ENCODE results near the gene SPC24. TPM values are rescaled to one million over a fixed set of nuclear protein-coding genes. Genes with fewer than 3 reads are reported as not detected.

The SPC24 gene
- total RNA-seq, 2 donors from 2014 or later, result 35.4 to 50.0 TPM

DNA sequence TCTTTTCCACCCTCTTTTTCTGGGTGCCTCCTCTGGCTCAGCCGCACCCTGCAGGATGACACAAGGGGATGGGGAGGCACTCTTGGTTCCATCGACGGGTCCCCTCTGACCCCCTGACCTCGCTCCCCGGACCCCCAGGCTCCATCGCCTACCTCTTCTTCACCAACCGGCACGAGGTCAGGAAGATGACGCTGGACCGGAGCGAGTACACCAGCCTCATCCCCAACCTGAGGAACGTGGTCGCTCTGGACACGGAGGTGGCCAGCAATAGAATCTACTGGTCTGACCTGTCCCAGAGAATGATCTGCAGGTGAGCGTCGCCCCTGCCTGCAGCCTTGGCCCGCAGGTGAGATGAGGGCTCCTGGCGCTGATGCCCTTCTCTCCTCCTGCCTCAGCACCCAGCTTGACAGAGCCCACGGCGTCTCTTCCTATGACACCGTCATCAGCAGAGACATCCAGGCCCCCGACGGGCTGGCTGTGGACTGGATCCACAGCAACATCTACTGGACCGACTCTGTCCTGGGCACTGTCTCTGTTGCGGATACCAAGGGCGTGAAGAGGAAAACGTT lies 42.4 kb downstream of the SPC24 start:
- no peak for DNase-seq
- no peaks in the 10 kb centered on the region for H3K4me1 ChIP-seq (ENCODE audit: control insufficient read depth, insufficient read depth, low read length)
- H3K27ac Mint-ChIP-seq, result no peak overlapping the region
- no peak overlapping the region for H3K27ac ChIP-seq (ENCODE audit: low read depth, low read length)
- H3K27me3 ChIP-seq (ENCODE audit: control insufficient read depth, insufficient read depth, low read length, poor library complexity, severe bottlenecking), result no peaks in the 10 kb centered on the region
- 97 to 98% methylated on average over 23 to 27 of the region's 27 CpGs for WGBS, 2 experiments (ENCODE audit: insufficient coverage in 1 of 2, insufficient read length in 1 of 2)
- H3K9me3 Mint-ChIP-seq, result no peaks in the 10 kb centered on the region
- H3K4me1 Mint-ChIP-seq, result no peaks in the 10 kb centered on the region
- H3K9ac ChIP-seq (ENCODE audit: extremely low read depth, low read length, poor library complexity, severe bottlenecking), result no peak overlapping the region
- TF ChIP-seq CTCF (conservative IDR thresholded peaks at IDR 0.05), result no peak
- H3K4me3 ChIP-seq (ENCODE audit: low read length), result no peak overlapping the region
- peaks cover 91% of the 10 kb centered on the region for H3K36me3 ChIP-seq (ENCODE audit: control insufficient read depth, insufficient read depth, low read length)
- H3K27me3 Mint-ChIP-seq (ENCODE audit: insufficient read depth), result no peaks in the 10 kb centered on the region
- H3K9me3 ChIP-seq (ENCODE audit: control insufficient read depth, low read length), result no peaks in the 10 kb centered on the region
- H3K36me3 Mint-ChIP-seq (ENCODE audit: low read depth), result peaks cover 84% of the 10 kb centered on the region
- no peak overlapping the region for H3K4me3 Mint-ChIP-seq

DNA sequence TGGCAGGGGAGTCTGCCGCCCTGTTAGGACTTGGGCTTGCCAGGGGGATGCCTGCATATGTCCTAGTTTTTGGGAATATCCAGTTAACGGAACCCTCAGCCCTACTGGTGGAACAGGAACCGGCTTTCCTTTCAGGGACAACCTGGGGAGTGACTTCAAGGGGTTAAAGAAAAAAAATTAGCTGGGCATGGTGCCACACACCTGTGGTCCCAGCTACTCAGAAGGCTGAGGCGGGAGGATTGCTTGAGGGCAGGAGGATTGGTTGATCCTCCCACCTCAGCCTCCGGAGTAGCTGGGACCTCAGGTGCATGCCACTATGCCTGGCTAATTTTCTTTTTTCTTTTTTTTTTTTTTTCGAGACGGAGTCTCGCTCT lies 43.8 kb downstream of the SPC24 start:
- Histone ChIP-seq H3K9me3 (ENCODE audit: control insufficient read depth, low read length) (no peaks in the 10 kb centered on the region), H3K27ac (ENCODE audit: low read depth, low read length) (no peak overlapping the region), H3K4me3 (ENCODE audit: low read length) (no peak overlapping the region), H3K4me1 (ENCODE audit: control insufficient read depth, insufficient read depth, low read length) (no peaks in the 10 kb centered on the region), H3K9ac (ENCODE audit: extremely low read depth, low read length, poor library complexity, severe bottlenecking) (no peak overlapping the region), H3K27me3 (ENCODE audit: control insufficient read depth, insufficient read depth, low read length, poor library complexity, severe bottlenecking) (no peaks in the 10 kb centered on the region), H3K36me3 (ENCODE audit: control insufficient read depth, insufficient read depth, low read length) (peaks cover 88% of the 10 kb centered on the region)
- no peaks in the 10 kb centered on the region for H3K27me3 Mint-ChIP-seq (ENCODE audit: insufficient read depth)
- 93 to 94% methylated on average over 5 to 7 of the region's 8 CpGs for WGBS, 2 experiments (ENCODE audit: insufficient coverage in 1 of 2, insufficient read length in 1 of 2)
- no peak for TF ChIP-seq CTCF (conservative IDR thresholded peaks at IDR 0.05)
- peaks cover 77% of the 10 kb centered on the region for H3K36me3 Mint-ChIP-seq (ENCODE audit: low read depth)
- H3K4me1 Mint-ChIP-seq, result no peaks in the 10 kb centered on the region
- H3K4me3 Mint-ChIP-seq, result no peak overlapping the region
- DNase-seq, result no peak
- no peak overlapping the region for H3K27ac Mint-ChIP-seq
- no peaks in the 10 kb centered on the region for H3K9me3 Mint-ChIP-seq

DNA sequence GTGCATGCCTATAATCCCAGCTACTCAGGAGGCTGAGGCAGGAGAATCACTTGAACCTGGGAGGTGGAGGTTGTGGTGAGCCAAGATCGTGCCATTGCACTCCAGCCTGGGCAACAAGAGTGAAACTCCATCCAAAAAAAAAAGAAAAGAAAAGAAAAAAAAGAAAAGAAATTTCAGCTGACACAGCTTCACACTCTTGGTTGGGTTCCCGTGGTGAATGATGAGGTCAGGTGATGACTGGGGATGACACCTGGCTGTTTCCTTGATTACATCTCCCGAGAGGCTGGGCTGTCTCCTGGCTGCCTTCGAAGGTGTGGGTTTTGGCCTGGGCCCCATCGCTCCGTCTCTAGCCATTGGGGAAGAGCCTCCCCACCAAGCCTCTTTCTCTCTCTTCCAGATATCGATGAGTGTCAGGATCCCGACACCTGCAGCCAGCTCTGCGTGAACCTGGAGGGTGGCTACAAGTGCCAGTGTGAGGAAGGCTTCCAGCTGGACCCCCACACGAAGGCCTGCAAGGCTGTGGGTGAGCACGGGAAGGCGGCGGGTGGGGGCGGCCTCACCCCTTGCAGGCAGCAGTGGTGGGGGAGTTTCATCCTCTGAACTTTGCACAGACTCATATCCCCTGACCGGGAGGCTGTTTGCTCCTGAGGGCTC lies 44.3 kb downstream of the SPC24 start:
- no peak for DNase-seq
- Histone ChIP-seq H3K36me3 (ENCODE audit: control insufficient read depth, insufficient read depth, low read length) (peaks cover 88% of the 10 kb centered on the region), H3K4me3 (ENCODE audit: low read length) (no peak overlapping the region), H3K9ac (ENCODE audit: extremely low read depth, low read length, poor library complexity, severe bottlenecking) (no peak overlapping the region), H3K27me3 (ENCODE audit: control insufficient read depth, insufficient read depth, low read length, poor library complexity, severe bottlenecking) (no peaks in the 10 kb centered on the region), H3K27ac (ENCODE audit: low read depth, low read length) (no peak overlapping the region), H3K4me1 (ENCODE audit: control insufficient read depth, insufficient read depth, low read length) (no peaks in the 10 kb centered on the region), H3K9me3 (ENCODE audit: control insufficient read depth, low read length) (no peaks in the 10 kb centered on the region)
- peak overlapping the region; percentile 21 for H3K27ac Mint-ChIP-seq
- no peaks in the 10 kb centered on the region for H3K27me3 Mint-ChIP-seq (ENCODE audit: insufficient read depth)
- WGBS, 2 experiments (ENCODE audit: insufficient coverage in 1 of 2, insufficient read length in 1 of 2), result 94 to 96% methylated on average over 2 to 15 of the region's 15 CpGs
- H3K36me3 Mint-ChIP-seq (ENCODE audit: low read depth), result peaks cover 76% of the 10 kb centered on the region
- H3K4me1 Mint-ChIP-seq, result no peaks in the 10 kb centered on the region
- H3K9me3 Mint-ChIP-seq, result no peaks in the 10 kb centered on the region
- TF ChIP-seq CTCF (conservative IDR thresholded peaks at IDR 0.05), result no peak
- H3K4me3 Mint-ChIP-seq, result no peak overlapping the region
